K562 (cell line): ENCODE results near the gene KLHL22. TPM values are rescaled to one million over a fixed set of nuclear protein-coding genes. Genes with fewer than 3 reads are reported as not detected.

Experiments used
- ARID1B ChIP-seq: fragments of 450-650 bp; IDR thresholded peaks from 2 replicates; pipeline ENCODE4 v1.6.1; 2016; ENCODE audit warnings: antibody characterized with exemption, mild to moderate bottlenecking, inconsistent platforms
- BRF1 ChIP-seq: IDR thresholded peaks from 3 replicates; pipeline ENCODE4 v1.6.1; 2011; ENCODE audit warnings: borderline replicate concordance, mild to moderate bottlenecking; ENCODE audit not compliant: insufficient read length; ENCODE audit errors: extremely low read depth
- C11orf30 ChIP-seq: fragments of 450-650 bp; IDR thresholded peaks from 2 replicates; pipeline ENCODE4 v1.6.1; 2016; ENCODE audit warnings: low read depth, mild to moderate bottlenecking
- CCAR2 ChIP-seq: fragments of 200-400 bp; formaldehyde crosslinking; IDR thresholded peaks from 2 replicates; pipeline ENCODE4 v1.6.1; 2017; ENCODE audit warnings: mild to moderate bottlenecking, low read depth, low read length
- EHMT2 ChIP-seq: fragments of 450-650 bp; IDR thresholded peaks from 2 replicates; pipeline ENCODE4 v1.6.1; 2018; ENCODE audit warnings: antibody characterized with exemption
- HDAC6 ChIP-seq: IDR thresholded peaks from 2 replicates; pipeline ENCODE4 v1.6.1; 2012; ENCODE audit warnings: low read depth, mild to moderate bottlenecking, control low read depth, inconsistent platforms, low read length, moderate library complexity
- HNRNPLL ChIP-seq: fragments of 200-400 bp; formaldehyde crosslinking; IDR thresholded peaks from 2 replicates; pipeline ENCODE4 v1.6.1; 2017; ENCODE audit warnings: low read length, low read depth, mild to moderate bottlenecking; ENCODE audit not compliant: poor library complexity, severe bottlenecking
- POLR2B ChIP-seq: fragments of 450-650 bp; IDR thresholded peaks from 2 replicates; pipeline ENCODE4 v1.6.1; 2018; ENCODE audit warnings: low read depth; ENCODE audit not compliant: partially characterized antibody
- RFX5 ChIP-seq: IDR thresholded peaks from 2 replicates; pipeline ENCODE4 v1.6.1; 2011; ENCODE audit warnings: low read depth, mild to moderate bottlenecking, improper control_type of control experiment, low read length
- STAT5A ChIP-seq: IDR thresholded peaks from 2 replicates; pipeline ENCODE4 v1.6.1; 2012; ENCODE audit warnings: low read length, inconsistent platforms, borderline replicate concordance
- ZFP1 ChIP-seq: fragments of 450-650 bp; formaldehyde crosslinking; IDR thresholded peaks from 2 replicates; pipeline ENCODE4 v1.4.0; 2020; ENCODE audit warnings: mild to moderate bottlenecking, mixed read lengths
- ZFP30 ChIP-seq: fragments of 250-450 bp; sonication (Bioruptor Pico); IDR thresholded peaks from 2 replicates; pipeline ENCODE4 v1.8.0; 2022; ENCODE audit warnings: moderate library complexity, mild to moderate bottlenecking, inconsistent platforms, borderline replicate concordance
- ZNF232 ChIP-seq: sonication (generic); formaldehyde crosslinking; IDR thresholded peaks from 2 replicates; pipeline ENCODE4 v1.8.0; 2022; ENCODE audit warnings: mild to moderate bottlenecking, missing genetic modification reagents
- ZNF253 ChIP-seq: fragments of 250-450 bp; sonication (Bioruptor Pico); conservative IDR thresholded peaks from 2 replicates; pipeline ENCODE4 v1.6.1; 2021; ENCODE audit warnings: mild to moderate bottlenecking
- ZNF583 ChIP-seq: fragments of 250-450 bp; sonication (Bioruptor Pico); IDR thresholded peaks from 2 replicates; pipeline ENCODE4 v1.4.0; 2020
- polyA plus RNA-seq, 8 experiments: library from polyadenylated mRNA; depleted of rRNA in 4 of 8; stranded (reverse) in 5 of 8; unstranded in 3 of 8; fragments of >200 nt; fragmentation: Nextera tagmentation in 2 of 8; fragmentation: Illumina TruSeq in 1 of 8; extraction: Ambion mirVana in 2 of 8; extraction: Trizol in 1 of 8; gene quantifications; 2 replicates each; pipeline versions ENCODE4 v1.2.1 to v1.2.3, GENCODE V29; 2011 to 2014; ENCODE audit warnings: inconsistent platforms in 1 of 8, missing spikeins in 1 of 8
- total RNA-seq, 7 experiments: library from RNA; depleted of rRNA in 6 of 7; stranded (reverse); fragments of >200 nt in 6 of 7; fragmentation: Illumina TruSeq in 2 of 7; extraction: Trizol in 2 of 7; gene quantifications; 2 replicates each; pipeline versions ENCODE4 v1.2.1 to v1.2.3, GENCODE V29; 2011 to 2021; ENCODE audit warnings: low replicate concordance in 1 of 7
- TF ChIP-seq, protein P1 (sequence below): fragments of 250-450 bp; sonication (Bioruptor Pico); IDR thresholded peaks from 2 replicates; pipeline ENCODE4 v1.8.0; 2021; ENCODE audit warnings: moderate library complexity, mild to moderate bottlenecking, inconsistent platforms
- TF ChIP-seq, protein P2 (sequence below): fragments of 450-650 bp; formaldehyde crosslinking; IDR thresholded peaks from 2 replicates; pipeline ENCODE4 v1.4.0; 2022; ENCODE audit warnings: mild to moderate bottlenecking, moderate library complexity
- TF ChIP-seq, protein P3 (sequence below): fragments of 150-350 bp; conservative IDR thresholded peaks from 2 replicates; pipeline ENCODE4 v1.6.1; 2014; ENCODE audit warnings: low read length
- TF ChIP-seq, protein P4 (sequence below): fragments of 150-350 bp; IDR thresholded peaks from 2 replicates; pipeline ENCODE4 v1.6.1; 2014; ENCODE audit warnings: low read depth, mild to moderate bottlenecking, low read length, borderline replicate concordance

Gene KLHL22
- total and polyA plus RNA-seq, 9 of the 15 experiments (the other 6 are each of a cell fraction or from before 2014, with no cell fraction given): 1.3 to 25.6 (median 15.2) TPM

DNA sequence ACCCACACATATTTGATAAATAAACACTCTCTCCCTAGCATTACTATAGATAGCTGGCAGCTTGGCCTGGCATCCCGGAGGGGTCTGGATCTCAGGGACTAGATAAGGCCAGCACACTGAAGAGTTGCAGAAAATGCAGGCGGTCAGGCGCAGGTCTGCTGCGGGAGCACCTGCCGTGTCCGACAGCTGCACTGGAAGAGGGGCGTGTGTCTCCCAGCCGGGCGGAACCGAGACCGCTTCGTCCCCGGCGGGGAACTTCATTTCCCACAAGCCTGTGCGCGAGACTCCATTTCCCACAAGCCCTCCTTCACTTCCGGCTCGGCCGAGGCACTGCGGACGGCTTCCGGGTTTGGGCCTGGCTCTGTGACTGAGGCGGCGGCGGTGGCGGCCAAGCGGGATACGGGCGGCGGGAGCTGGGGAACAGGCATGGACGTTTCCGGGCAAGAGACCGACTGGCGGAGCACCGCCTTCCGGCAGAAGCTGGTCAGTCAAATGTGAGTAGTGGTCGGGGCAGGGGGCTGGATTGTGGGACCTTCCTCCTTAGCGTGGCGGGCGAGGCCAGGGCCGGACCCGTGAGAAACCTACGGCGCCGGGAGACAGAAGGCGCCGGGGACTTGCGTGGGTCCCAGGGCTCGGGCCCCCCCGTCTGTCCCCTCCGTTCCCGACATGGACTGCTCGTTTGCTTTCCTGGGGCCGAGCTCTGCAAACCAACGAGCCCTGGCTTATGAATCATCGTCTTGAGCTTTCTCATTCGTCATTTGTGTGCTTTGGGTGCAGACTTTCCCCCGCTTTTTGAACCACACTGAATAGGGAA, 11.9 kb upstream of the KLHL22 start, which contains the start of gene MED15 (continued):
- TF ChIP-seq ZNF253 (CRISPR knock-in tag) (peak; percentile 75; the same call in 1 of the 2 replicates), CCAR2 (no peak), HNRNPLL (peak; percentile 73), ZFP30 (no peak), ARID1B (no peak), BRF1 (no peak), ZNF232 (peak; percentile 98), ZNF583 (no peak), RFX5 (0 out of 2 replicates have a peak, but pooled peaks have one; percentile 40), HDAC6 (0 out of 2 replicates have a peak, but pooled peaks have one; percentile 84), C11orf30 (no peak), EHMT2 (no peak), ZFP1 (CRISPR knock-in tag) (no peak), STAT5A (no peak), POLR2B (no peak)
- TF ChIP-seq, protein P1, sequence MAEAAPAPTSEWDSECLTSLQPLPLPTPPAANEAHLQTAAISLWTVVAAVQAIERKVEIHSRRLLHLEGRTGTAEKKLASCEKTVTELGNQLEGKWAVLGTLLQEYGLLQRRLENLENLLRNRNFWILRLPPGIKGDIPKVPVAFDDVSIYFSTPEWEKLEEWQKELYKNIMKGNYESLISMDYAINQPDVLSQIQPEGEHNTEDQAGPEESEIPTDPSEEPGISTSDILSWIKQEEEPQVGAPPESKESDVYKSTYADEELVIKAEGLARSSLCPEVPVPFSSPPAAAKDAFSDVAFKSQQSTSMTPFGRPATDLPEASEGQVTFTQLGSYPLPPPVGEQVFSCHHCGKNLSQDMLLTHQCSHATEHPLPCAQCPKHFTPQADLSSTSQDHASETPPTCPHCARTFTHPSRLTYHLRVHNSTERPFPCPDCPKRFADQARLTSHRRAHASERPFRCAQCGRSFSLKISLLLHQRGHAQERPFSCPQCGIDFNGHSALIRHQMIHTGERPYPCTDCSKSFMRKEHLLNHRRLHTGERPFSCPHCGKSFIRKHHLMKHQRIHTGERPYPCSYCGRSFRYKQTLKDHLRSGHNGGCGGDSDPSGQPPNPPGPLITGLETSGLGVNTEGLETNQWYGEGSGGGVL: no peak
- TF ChIP-seq, protein P2, sequence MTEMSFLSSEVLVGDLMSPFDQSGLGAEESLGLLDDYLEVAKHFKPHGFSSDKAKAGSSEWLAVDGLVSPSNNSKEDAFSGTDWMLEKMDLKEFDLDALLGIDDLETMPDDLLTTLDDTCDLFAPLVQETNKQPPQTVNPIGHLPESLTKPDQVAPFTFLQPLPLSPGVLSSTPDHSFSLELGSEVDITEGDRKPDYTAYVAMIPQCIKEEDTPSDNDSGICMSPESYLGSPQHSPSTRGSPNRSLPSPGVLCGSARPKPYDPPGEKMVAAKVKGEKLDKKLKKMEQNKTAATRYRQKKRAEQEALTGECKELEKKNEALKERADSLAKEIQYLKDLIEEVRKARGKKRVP (CRISPR knock-in tag): no peak
- TF ChIP-seq, protein P3, sequence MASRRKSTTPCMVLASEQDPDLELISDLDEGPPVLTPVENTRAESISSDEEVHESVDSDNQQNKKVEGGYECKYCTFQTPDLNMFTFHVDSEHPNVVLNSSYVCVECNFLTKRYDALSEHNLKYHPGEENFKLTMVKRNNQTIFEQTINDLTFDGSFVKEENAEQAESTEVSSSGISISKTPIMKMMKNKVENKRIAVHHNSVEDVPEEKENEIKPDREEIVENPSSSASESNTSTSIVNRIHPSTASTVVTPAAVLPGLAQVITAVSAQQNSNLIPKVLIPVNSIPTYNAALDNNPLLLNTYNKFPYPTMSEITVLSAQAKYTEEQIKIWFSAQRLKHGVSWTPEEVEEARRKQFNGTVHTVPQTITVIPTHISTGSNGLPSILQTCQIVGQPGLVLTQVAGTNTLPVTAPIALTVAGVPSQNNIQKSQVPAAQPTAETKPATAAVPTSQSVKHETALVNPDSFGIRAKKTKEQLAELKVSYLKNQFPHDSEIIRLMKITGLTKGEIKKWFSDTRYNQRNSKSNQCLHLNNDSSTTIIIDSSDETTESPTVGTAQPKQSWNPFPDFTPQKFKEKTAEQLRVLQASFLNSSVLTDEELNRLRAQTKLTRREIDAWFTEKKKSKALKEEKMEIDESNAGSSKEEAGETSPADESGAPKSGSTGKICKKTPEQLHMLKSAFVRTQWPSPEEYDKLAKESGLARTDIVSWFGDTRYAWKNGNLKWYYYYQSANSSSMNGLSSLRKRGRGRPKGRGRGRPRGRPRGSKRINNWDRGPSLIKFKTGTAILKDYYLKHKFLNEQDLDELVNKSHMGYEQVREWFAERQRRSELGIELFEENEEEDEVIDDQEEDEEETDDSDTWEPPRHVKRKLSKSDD: peak; percentile 11; the same call in 1 of the 2 replicates
- TF ChIP-seq, protein P4, sequence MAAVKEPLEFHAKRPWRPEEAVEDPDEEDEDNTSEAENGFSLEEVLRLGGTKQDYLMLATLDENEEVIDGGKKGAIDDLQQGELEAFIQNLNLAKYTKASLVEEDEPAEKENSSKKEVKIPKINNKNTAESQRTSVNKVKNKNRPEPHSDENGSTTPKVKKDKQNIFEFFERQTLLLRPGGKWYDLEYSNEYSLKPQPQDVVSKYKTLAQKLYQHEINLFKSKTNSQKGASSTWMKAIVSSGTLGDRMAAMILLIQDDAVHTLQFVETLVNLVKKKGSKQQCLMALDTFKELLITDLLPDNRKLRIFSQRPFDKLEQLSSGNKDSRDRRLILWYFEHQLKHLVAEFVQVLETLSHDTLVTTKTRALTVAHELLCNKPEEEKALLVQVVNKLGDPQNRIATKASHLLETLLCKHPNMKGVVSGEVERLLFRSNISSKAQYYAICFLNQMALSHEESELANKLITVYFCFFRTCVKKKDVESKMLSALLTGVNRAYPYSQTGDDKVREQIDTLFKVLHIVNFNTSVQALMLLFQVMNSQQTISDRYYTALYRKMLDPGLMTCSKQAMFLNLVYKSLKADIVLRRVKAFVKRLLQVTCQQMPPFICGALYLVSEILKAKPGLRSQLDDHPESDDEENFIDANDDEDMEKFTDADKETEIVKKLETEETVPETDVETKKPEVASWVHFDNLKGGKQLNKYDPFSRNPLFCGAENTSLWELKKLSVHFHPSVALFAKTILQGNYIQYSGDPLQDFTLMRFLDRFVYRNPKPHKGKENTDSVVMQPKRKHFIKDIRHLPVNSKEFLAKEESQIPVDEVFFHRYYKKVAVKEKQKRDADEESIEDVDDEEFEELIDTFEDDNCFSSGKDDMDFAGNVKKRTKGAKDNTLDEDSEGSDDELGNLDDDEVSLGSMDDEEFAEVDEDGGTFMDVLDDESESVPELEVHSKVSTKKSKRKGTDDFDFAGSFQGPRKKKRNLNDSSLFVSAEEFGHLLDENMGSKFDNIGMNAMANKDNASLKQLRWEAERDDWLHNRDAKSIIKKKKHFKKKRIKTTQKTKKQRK: peak; percentile 56; the same call in 1 of the 2 replicates
